HTR-8/SVneo (cell line): ENCODE measurements around the gene PHACTR1.
"Not testable (repeated sequence)": the region's sequence is repeated elsewhere in the genome, so short reads cannot be mapped to it uniquely, and the experiment has no call there.

Experiments used
- DNase-seq: peaks from one replicate; pipeline ENCODE4 v3.0.0; 2011; ENCODE audit warnings: low spot score, mixed read lengths; ENCODE audit not compliant: insufficient read length
- FAIRE-seq: peaks from 2 replicates; lab custom pipeline; 2011; peaks lifted over from hg19 to GRCh38; lab: Jason Lieb, UNC

PHACTR1 gene

DNA sequence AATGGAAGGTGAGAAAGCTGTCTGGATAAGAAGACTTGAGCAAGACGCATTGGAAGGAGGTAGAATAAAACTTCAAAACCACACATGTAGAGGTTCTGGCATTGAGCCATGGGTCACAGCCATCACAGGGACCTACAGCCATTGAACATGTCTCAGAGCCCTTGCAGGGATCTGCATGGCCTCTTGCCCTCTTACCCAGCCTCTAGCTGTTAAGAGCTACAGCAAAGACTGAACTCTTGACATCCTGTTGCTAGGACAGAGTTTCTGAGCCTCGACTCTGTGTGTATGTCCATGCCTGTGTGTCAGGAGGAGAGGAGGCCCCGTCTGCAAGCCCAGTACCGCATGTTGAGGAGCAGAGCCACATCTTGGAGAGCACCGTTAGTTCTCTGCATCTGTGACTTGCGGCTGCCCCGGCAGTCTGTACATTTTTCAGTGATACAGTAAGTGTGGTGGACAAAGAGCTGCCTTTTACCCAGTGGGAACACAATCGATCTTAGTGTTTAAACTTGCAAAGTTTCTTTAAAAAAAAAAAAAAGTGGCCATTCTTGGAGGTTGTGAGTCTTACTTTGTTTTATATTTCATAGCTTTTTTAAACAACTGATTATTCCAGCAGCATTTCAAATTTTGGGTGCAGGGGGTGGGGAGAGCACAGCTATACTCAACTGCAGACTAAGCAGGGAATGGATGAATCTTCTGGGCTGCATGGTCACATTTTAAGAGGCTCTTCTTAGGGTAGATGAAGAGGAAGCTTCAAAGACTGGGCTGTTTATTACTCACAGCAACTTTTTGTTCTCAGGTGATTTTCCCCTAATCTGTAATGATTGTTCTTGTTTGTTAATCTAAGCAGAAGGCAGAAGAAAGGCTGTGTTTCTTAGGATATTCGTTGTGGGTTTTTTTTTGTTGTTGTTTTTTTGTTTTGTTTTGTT, 523.2 kb downstream of the PHACTR1 start:
- DNase-seq (no peak), FAIRE-seq (no peak)

- DNase-seq = no peak
- FAIRE-seq = no peak
These were observed 524.8 kb downstream of the PHACTR1 start for GRCh38 chr6:13241364-13241763.

- no peak for FAIRE-seq
- DNase-seq = no peak
These were observed 525.6 kb downstream of the PHACTR1 start for GRCh38 chr6:13242178-13242577.

DNA sequence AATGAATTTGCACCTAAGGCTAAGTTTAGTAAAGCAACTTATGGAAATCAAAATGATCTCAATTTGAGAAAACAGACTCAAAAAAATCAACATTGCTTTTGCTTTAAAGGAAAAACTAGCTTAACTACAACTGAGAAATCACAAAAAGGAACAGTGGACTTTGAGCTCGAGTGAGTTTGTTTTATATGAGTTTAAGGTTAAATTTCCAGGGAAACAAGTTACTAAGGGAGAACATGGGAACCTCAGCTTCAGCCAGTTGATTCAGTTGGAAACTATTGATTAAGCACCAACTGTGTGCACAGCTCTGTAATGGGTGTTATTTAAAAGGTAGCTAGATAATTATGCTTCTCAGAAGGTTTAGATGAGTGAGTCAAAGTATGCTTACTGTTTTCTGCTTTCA, 526.0 kb downstream of the PHACTR1 start:
- FAIRE-seq = no peak

GRCh38 chr6:13243033-13243432, 526.5 kb downstream of the PHACTR1 start:
- DNase-seq = no peak
- no peak for FAIRE-seq

More for the DNA sequence above, 526.0 kb downstream of the PHACTR1 start:
- DNase-seq = no peak

DNA sequence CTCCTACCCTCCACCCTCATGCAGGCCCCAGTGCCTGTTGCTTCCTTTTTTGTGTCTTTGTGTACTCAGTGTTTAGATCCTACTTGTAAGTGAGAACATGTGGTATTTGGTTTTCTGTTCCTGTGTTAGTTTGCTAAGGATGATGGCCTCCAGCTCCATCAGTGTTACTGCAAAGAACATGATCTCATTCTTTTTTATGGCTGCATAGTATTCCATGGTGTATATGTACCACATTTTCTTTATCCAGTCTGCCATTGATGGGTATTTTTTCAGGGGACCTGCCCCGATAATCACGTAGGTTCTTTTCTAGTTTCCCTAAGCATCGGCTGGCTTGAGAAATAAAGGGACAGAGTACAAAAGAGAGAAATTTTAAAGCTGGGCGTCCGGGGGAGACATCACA, 527.2 kb downstream of the PHACTR1 start:
- not testable (repeated sequence) for FAIRE-seq, DNase-seq

DNA sequence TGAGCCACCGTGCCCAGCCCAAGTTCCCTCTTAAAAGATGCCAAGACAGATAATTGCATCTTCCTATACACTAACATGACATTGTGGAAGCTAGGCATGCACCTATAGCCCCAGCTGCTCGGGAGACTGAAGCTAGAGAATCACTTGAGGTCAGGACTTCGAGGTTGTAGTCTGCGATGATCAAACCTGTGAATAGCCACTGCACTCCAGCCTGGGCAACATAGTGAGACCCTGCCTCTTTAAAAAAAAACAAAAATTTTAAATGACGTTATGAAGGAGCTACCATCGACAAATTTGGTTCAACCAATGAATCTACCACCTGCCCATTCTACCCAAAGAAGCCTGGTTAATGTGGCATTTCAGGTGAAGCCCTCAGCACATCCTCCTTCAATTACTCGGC, 531.1 kb downstream of the PHACTR1 start:
- FAIRE-seq = no peak

GRCh38 chr6:13248053-13248452, 531.5 kb downstream of the PHACTR1 start:
- no peak for DNase-seq
- FAIRE-seq = no peak

More for the DNA sequence above, 531.1 kb downstream of the PHACTR1 start:
- DNase-seq = no peak

DNA sequence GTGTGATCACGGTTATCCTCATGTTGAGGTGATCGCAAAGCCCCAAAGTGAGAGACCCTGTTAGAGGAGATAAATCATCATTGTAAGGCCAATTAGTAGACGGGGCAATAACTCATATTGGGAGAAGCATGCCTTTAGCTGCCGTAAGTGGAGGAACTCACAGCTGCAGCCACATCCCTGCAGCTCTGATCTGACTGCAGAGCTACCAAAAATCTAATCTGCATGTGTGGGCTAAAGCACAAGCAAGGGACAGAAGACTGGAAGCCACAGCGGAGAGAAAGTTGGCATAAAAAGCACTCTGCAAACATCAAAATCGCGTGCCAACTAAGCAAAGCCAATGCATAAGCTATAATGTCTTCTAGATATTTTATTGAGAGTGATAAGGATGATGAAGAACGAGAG, 532.0 kb downstream of the PHACTR1 start:
- DNase-seq (no peak), FAIRE-seq (no peak)

- FAIRE-seq (no peak), DNase-seq (no peak)
These were observed 532.4 kb downstream of the PHACTR1 start for GRCh38 chr6:13248994-13249393.

GRCh38 chr6:13249817-13250216, 533.2 kb downstream of the PHACTR1 start:
- no peak for DNase-seq
- no peak for FAIRE-seq

DNA sequence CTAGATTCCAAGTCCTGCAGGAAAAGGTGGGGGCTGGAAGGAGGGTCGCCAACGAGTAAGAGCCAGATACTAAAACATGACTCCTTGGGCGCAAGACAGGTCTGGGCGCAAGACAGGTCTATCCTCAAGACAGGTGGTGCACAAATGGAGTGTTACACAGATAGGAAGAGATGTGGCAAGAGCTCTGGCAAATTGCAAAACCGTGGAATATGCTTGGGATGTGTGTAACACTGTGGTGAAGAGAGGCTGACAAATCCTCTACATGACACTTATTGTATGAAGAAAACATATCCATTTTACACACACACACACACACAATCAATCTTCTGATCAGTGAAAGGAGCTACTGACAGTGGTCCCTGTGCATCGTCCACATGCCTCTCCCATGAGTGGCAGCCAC, 534.1 kb downstream of the PHACTR1 start:
- DNase-seq (no peak), FAIRE-seq (no peak)

DNA sequence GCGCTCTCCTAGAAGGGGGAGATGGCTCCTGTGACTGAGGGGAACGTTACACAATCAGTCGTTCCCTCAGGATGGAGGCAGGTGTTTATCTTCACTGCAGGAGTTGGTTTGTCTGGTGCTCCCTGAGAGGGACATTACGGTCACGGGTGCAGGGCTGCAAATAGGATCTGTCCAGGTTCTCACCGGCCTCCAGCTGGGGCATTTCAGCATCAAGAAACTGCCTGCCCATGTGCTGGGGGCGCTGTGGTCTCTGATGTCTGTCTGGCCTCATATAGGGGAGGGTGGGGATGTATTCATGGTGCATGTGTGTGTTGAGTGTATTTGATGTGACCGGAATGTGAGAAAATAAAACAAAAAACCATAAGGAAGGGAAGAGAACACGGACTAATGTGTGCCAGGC, 534.7 kb downstream of the PHACTR1 start:
- FAIRE-seq (no peak), DNase-seq (no peak)

DNA sequence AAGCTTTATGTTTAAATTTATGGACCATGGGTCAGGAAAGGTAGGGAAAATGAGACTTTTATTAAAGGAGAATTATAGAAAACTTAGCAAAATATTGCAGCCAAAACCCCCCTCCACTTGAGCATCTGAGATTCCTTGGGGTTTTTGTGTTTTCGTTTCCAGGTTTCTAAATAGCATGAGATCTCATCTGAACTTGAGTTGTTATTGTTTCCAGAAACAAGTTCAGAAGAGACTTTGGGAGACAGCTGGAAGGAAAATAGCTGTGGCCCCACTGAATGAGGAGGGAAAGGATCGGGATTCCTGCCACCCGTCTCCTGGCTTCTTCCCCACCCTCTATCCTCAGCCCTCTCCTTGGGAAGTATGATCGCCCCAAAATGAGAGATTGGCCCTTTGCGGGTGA, 536.2 kb downstream of the PHACTR1 start:
- no peak for FAIRE-seq
- no peak for DNase-seq

DNA sequence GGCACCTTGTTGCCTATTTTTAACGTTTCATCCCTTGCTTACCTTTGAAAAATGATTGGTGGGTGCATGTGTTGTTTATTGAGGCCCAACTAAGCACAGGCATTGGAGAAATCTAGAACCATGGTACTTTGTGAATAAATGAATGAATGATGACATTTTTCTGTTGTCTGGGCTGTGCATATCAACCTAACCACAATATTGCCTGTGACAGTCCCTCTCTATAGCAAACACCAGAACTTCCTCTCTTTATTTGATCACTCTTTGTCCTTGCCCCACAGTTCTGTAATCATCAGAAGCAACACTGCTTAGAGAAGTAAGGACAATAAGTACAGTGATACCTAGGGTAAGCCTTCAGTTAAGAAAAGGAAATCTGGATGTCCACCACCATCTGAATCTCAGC, 536.7 kb downstream of the PHACTR1 start:
- DNase-seq = no peak
- FAIRE-seq = no peak

DNA sequence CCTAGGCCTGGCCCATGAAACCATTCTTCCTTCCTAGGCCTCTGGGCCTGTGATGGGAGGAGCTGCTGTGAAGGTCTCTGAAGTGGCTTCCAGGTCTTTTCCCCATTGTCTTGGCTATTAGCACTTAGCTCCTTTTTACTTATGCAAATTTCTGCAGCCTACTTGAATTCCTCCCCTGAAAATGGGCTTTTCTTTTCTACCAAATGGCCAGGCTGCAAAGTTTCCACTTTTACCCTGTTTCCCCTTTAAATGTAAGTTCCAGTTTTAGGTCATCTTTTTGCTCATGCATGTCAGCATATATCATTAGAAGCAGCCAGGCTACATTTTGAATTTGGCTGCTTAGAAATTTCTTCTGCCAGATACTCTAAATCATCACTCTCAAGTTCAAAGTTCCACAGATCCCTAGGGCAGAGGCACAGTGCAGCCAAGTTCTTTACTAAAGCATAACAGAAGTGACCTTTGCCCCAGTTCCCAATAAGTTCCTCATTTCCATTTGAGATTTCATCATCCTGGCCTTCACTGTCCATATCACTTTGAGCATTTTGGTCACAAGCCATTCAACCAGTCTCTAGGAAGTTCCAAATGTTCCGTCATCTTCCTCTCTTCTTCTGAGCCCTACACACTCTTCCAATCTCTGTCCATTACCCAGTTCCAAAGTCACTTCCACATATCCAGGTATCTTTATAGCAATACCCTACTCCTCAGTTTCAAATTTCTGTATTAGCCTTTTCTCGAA, 539.9 kb downstream of the PHACTR1 start:
- no peak for FAIRE-seq
- no peak for DNase-seq

- no peak for FAIRE-seq
- no peak for DNase-seq
These were observed 542.8 kb downstream of the PHACTR1 start for GRCh38 chr6:13259393-13259792.

- DNase-seq = no peak
- FAIRE-seq = no peak
These were observed 543.6 kb downstream of the PHACTR1 start for GRCh38 chr6:13260101-13260598.

- no peak for DNase-seq
- FAIRE-seq = no peak
These were observed 544.3 kb downstream of the PHACTR1 start for GRCh38 chr6:13260831-13261230.

DNA sequence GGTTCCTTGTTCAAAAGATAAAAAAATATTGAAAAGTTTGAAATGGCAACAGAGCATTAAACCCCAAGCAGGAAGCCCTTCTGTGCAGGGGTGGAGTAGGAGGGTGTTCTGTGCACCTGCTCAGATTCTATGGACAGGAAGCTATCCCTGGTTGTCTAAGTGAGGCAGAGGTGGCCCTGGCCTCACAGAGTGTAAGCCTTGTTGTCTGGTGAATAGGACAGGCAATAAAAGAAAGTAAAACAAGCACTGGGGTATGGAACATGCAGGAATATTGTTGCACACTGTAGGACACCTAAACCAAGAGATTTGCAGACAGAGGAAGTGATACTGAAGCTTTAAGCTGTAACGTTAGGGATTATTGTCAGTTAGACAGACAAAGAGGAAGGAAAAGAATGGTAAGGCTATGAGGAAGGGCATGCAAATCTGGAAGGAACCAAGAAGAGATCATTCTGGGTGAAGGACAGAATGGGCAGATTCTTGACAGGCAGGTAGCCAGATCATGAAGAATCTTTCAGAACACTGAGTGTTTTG, 545.0 kb downstream of the PHACTR1 start:
- no peak for FAIRE-seq

More for the DNA sequence above, 545.0 kb downstream of the PHACTR1 start:
- DNase-seq = no peak
